Ovary (tissue), 3 donors: Measurements from ENCODE around the gene DNER.

ENCODE experiments used
- CTCF ChIP-seq, 3 donors: fragments of 450-650 bp in 2 of 3; fragments of 200-600 bp in 1 of 3; IDR thresholded peaks; one replicate each; pipeline versions ENCODE4 v1.5.1 to v1.8.0; 2016 to 2022; ENCODE audit warnings: antibody characterized with exemption in 3 of 3, mild to moderate bottlenecking in 1 of 3
- EP300 ChIP-seq: sonication (generic); formaldehyde crosslinking; IDR thresholded peaks from one replicate; pipeline ENCODE4 v1.6.1; 2017; ENCODE audit warnings: antibody characterized with exemption
- donor health status: DM: no; HTN: no; CAD: no.

- no peak for TF ChIP-seq EP300
- no peak for TF ChIP-seq CTCF (IDR thresholded peaks at IDR 0.05)
Measured at GRCh38 chr2:229378386-229378785, 336.0 kb downstream of the DNER start.
